Measurements from ENCODE around the gene SERPINF2. TPM values are rescaled to one million over a fixed set of nuclear protein-coding genes. Genes with fewer than 3 reads are reported as not detected.
A peak's percentile ranks its signal among the peaks of the same experiment; 100 is the strongest.

The SERPINF2 gene
- total RNA-seq, 4 donors from 2014 or later = 6.1 to 21.3 (median 11.4) TPM

- no peak overlapping the region for H3K4me3 ChIP-seq
- TF ChIP-seq POLR2A (IDR thresholded peaks at IDR 0.05) = no peak
- no peak for TF ChIP-seq EP300 (IDR thresholded peaks at IDR 0.05)
- TF ChIP-seq CTCF (IDR thresholded peaks at IDR 0.05) = no peak
- whole genome bisulfite sequencing, 2 donors = 89 to 95% methylated on average over 12 to 20 of the region's 21 CpGs
- H3K27me3 ChIP-seq = no peaks in the 10 kb centered on the region
- peaks cover 0 to 62% (median 4%) of the 10 kb centered on the region in 3 donors for H3K36me3 ChIP-seq
- H3K9me3 ChIP-seq = no peaks in the 10 kb centered on the region
- H3K27ac ChIP-seq = no peak overlapping the region
- DNase-seq (ENCODE audit: low spot score in 2 of 2) = no peak
- H3K4me1 ChIP-seq = peaks cover 0 to 80% (median 35%) of the 10 kb centered on the region in 4 donors
Measured at GRCh38 chr17:1727258-1727789, 15.3 kb upstream of the SERPINF2 start.

DNA sequence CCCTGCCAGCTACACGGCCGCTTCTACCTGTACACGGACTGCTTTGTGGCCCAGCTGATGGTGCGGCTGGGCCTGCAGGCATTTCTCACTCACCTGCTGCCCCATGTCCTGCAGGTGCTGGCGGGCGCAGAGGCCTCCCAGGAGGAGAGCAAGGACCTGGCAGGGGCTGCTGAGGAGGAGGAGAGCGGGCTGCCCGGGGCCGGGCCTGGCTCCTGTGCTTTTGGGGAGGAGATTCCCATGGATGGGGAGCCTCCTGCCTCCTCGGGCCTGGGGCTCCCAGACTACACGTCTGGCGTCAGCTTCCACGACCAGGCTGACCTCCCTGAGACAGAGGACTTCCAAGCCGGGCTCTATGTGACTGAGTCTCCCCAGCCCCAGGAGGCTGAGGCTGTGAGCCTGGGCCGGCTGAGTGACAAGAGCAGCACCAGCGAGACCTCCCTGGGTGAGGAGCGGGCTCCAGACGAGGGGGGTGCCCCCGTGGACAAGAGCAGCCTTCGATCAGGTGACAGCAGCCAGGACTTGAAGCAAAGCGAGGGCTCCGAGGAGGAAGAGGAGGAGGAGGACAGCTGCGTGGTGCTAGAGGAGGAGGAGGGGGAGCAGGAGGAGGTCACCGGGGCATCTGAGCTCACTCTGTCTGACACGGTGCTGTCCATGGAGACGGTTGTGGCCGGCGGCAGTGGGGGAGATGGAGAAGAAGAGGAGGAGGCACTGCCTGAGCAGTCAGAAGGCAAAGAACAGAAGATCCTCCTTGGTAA is 14.6 kb upstream of the SERPINF2 start:
- H3K9me3 ChIP-seq = no peaks in the 10 kb centered on the region
- no peaks in the 10 kb centered on the region for H3K27me3 ChIP-seq
- peak overlapping the region in 1 of 4 donors; percentile 35 for H3K27ac ChIP-seq
- peaks cover 0 to 76% (median 33%) of the 10 kb centered on the region in 4 donors for H3K4me1 ChIP-seq
- 83 to 86% methylated on average over 18 to 25 of the region's 28 CpGs for WGBS, 2 donors
- TF ChIP-seq POLR2A (IDR thresholded peaks at IDR 0.05) = no peak
- no peak for TF ChIP-seq EP300 (IDR thresholded peaks at IDR 0.05)
- no peak for TF ChIP-seq CTCF (IDR thresholded peaks at IDR 0.05)
- no peak for DNase-seq (ENCODE audit: low spot score in 2 of 2)
- H3K36me3 ChIP-seq = peaks cover 0 to 69% (median 4%) of the 10 kb centered on the region in 3 donors
- H3K4me3 ChIP-seq = no peak overlapping the region

DNA sequence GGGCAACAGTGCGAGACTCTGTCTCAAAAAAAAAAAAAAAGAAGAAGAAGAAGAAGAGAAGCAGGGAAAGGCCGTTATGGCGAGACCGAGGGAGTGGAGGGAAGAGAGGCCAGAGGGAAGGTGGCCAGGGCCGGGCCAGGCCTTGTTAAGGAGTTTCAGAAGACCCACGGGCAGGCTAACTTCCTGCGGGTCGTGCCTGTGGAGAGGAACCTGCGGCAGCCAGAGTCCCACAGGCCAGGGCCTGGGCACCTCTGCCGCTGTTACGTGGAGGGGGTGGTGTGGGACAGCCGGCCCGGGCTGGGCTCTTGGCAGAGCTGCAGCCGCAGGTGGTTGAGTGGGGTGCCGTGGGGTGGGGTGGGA is 12.7 kb upstream of the SERPINF2 start:
- Histone ChIP-seq H3K4me3 (peak overlapping the region in 1 of 4 donors; percentile 43), H3K4me1 (peaks cover 0 to 61% (median 26%) of the 10 kb centered on the region in 4 donors), H3K27ac (peak overlapping the region; percentile 87 to 98 (median 92)), H3K9me3 (no peaks in the 10 kb centered on the region), H3K27me3 (no peaks in the 10 kb centered on the region), H3K36me3 (peaks cover 4 to 88% (median 6%) of the 10 kb centered on the region in 3 donors)
- DNase-seq (ENCODE audit: low spot score in 2 of 2) = no peak
- WGBS, 2 donors = 49% methylated on average over 9 to 15 of the region's 15 CpGs
- TF ChIP-seq EP300 (IDR thresholded peaks at IDR 0.05) (no peak), POLR2A (IDR thresholded peaks at IDR 0.05) (no peak), CTCF (IDR thresholded peaks at IDR 0.05) (no peak)

DNA sequence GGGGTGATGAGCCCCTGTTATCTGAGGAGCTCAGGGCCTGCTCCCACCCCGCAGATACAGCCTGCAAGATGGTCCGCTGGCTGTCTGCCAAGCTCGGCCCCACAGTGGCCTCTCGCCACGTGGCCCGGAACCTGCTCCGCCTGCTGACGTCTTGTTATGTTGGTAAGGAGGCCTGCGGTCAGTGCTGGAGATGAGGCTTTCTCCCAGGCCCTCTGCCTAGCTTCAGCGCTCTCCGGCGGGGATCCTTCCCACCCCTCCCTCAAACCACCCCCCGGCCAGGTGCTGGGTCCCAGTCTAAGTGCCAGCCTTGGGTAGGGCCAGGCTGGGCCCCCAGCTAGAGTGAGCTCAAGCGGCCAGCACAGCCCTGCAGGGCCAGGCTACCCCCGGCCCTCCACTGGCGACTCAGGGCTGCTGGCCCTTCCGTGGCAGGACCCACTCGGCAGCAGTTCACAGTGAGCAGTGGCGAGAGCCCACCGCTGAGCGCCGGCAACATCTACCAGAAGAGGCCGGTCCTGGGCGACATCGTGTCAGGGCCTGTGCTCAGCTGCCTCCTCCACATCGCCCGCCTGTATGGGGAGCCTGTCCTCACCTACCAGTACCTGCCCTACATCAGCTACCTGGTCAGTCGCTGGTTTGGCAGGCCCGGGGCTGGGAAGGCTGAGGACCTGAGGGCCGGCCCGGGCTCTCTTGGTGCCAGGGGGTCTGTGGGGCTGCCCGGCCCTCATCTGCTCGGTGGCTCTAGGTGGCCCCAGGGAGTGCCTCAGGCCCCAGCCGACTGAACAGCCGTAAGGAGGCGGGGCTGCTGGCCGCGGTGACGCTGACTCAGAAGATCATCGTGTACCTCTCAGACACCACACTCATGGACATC is 12.1 kb upstream of the SERPINF2 start:
- 56 to 79% methylated on average over 15 to 36 of the region's 40 CpGs for WGBS, 2 donors
- DNase-seq (ENCODE audit: low spot score in 2 of 2) = peak; percentile 94 to 96
- Histone ChIP-seq H3K4me3 (peak overlapping the region in 3 of 4 donors; percentile 16 to 43 (median 26)), H3K36me3 (peaks cover 4 to 94% (median 6%) of the 10 kb centered on the region in 3 donors), H3K4me1 (peaks cover 0 to 60% (median 20%) of the 10 kb centered on the region in 4 donors), H3K27me3 (no peaks in the 10 kb centered on the region), H3K27ac (peak overlapping the region; percentile 87 to 98 (median 92)), H3K9me3 (no peaks in the 10 kb centered on the region)
- TF ChIP-seq POLR2A (IDR thresholded peaks at IDR 0.05) = peak; percentile 46 to 73
- peak; percentile 35 to 88 for TF ChIP-seq EP300 (IDR thresholded peaks at IDR 0.05)
- no peak for TF ChIP-seq CTCF (IDR thresholded peaks at IDR 0.05)
